Breast epithelium (tissue), 3 donors: ENCODE data around the gene LGR4.

Experiments used
- POLR2A ChIP-seq: fragments of 450-650 bp; IDR thresholded peaks from one replicate; pipeline ENCODE4 v1.6.1; 2016; ENCODE audit warnings: antibody characterized with exemption, mild to moderate bottlenecking, moderate library complexity
- POLR2AphosphoS5 ChIP-seq, 3 donors: sonication (generic); formaldehyde crosslinking; IDR thresholded peaks; one replicate each; pipeline ENCODE4 v1.6.1; 2017; ENCODE audit warnings: antibody characterized with exemption in 3 of 3

GRCh38 chr11:27319072-27319471 lies 153.5 kb downstream of the LGR4 start:
- TF ChIP-seq POLR2A (no peak), POLR2AphosphoS5 (IDR thresholded peaks at IDR 0.05) (no peak)
